ENCODE results near the gene TASP1. TPM values are rescaled to one million over a fixed set of nuclear protein-coding genes. Genes with fewer than 3 reads are reported as not detected.

The TASP1 gene
- total RNA-seq, 1 donor from 2014 or later: 18.3 TPM

- Histone ChIP-seq H3K36me3 (ENCODE audit: control insufficient read depth in 3 of 3, insufficient read depth in 3 of 3, low read length in 3 of 3) (peaks cover 0 to 8% (median 5%) of the 10 kb centered on the region in 3 donors), H3K9ac (ENCODE audit: low read depth in 1 of 3, low read length in 3 of 3) (no peak overlapping the region), H3K4me3 (ENCODE audit: low read length in 3 of 3) (no peak overlapping the region), H3K9me3 (ENCODE audit: control insufficient read depth in 3 of 3, low read length in 3 of 3) (no peaks in the 10 kb centered on the region), H3K27me3 (ENCODE audit: control insufficient read depth in 3 of 3, insufficient read depth in 3 of 3, low read length in 3 of 3) (no peaks in the 10 kb centered on the region), H3K27ac (ENCODE audit: low read depth, low read length) (no peak overlapping the region), H3K4me1 (ENCODE audit: control insufficient read depth in 3 of 3, insufficient read depth in 3 of 3, low read length in 3 of 3) (no peaks in the 10 kb centered on the region)
Measured at GRCh38 chr20:13581451-13581850, 57.3 kb downstream of the TASP1 start.

GRCh38 chr20:13580707-13581106, 58.0 kb downstream of the TASP1 start:
- H3K27ac ChIP-seq (ENCODE audit: low read depth, low read length): no peak overlapping the region
- no peak overlapping the region for H3K4me3 ChIP-seq (ENCODE audit: low read length in 3 of 3)
- H3K4me1 ChIP-seq (ENCODE audit: control insufficient read depth in 3 of 3, insufficient read depth in 3 of 3, low read length in 3 of 3): no peaks in the 10 kb centered on the region
- H3K36me3 ChIP-seq (ENCODE audit: control insufficient read depth in 3 of 3, insufficient read depth in 3 of 3, low read length in 3 of 3): peaks cover 0 to 5% (median 5%) of the 10 kb centered on the region in 3 donors
- no peaks in the 10 kb centered on the region for H3K27me3 ChIP-seq (ENCODE audit: control insufficient read depth in 3 of 3, insufficient read depth in 3 of 3, low read length in 3 of 3)
- no peak overlapping the region for H3K9ac ChIP-seq (ENCODE audit: low read depth in 1 of 3, low read length in 3 of 3)
- H3K9me3 ChIP-seq (ENCODE audit: control insufficient read depth in 3 of 3, low read length in 3 of 3): no peaks in the 10 kb centered on the region

GRCh38 chr20:13574071-13574470, 64.7 kb downstream of the TASP1 start:
- H3K9ac ChIP-seq (ENCODE audit: low read depth in 1 of 3, low read length in 3 of 3): no peak overlapping the region
- H3K36me3 ChIP-seq (ENCODE audit: control insufficient read depth in 3 of 3, insufficient read depth in 3 of 3, low read length in 3 of 3): peaks cover 0 to 6% (median 0%) of the 10 kb centered on the region in 3 donors
- H3K9me3 ChIP-seq (ENCODE audit: control insufficient read depth in 3 of 3, low read length in 3 of 3): no peaks in the 10 kb centered on the region
- H3K27me3 ChIP-seq (ENCODE audit: control insufficient read depth in 3 of 3, insufficient read depth in 3 of 3, low read length in 3 of 3): no peaks in the 10 kb centered on the region
- no peaks in the 10 kb centered on the region for H3K4me1 ChIP-seq (ENCODE audit: control insufficient read depth in 3 of 3, insufficient read depth in 3 of 3, low read length in 3 of 3)
- H3K27ac ChIP-seq (ENCODE audit: low read depth, low read length): no peak overlapping the region
- H3K4me3 ChIP-seq (ENCODE audit: low read length in 3 of 3): no peak overlapping the region

GRCh38 chr20:13571662-13572061, 67.1 kb downstream of the TASP1 start:
- Histone ChIP-seq H3K4me1 (ENCODE audit: control insufficient read depth in 3 of 3, insufficient read depth in 3 of 3, low read length in 3 of 3) (peaks cover 0 to 3% (median 2%) of the 10 kb centered on the region in 3 donors), H3K27ac (ENCODE audit: low read depth, low read length) (no peak overlapping the region), H3K4me3 (ENCODE audit: low read length in 3 of 3) (no peak overlapping the region), H3K36me3 (ENCODE audit: control insufficient read depth in 3 of 3, insufficient read depth in 3 of 3, low read length in 3 of 3) (peaks cover 0 to 6% (median 0%) of the 10 kb centered on the region in 3 donors), H3K27me3 (ENCODE audit: control insufficient read depth in 3 of 3, insufficient read depth in 3 of 3, low read length in 3 of 3) (no peaks in the 10 kb centered on the region), H3K9ac (ENCODE audit: low read depth in 1 of 3, low read length in 3 of 3) (no peak overlapping the region), H3K9me3 (ENCODE audit: control insufficient read depth in 3 of 3, low read length in 3 of 3) (no peaks in the 10 kb centered on the region)

GRCh38 chr20:13567663-13568062, 71.1 kb downstream of the TASP1 start:
- no peak overlapping the region for H3K27ac ChIP-seq (ENCODE audit: low read depth, low read length)
- no peaks in the 10 kb centered on the region for H3K9me3 ChIP-seq (ENCODE audit: control insufficient read depth in 3 of 3, low read length in 3 of 3)
- H3K9ac ChIP-seq (ENCODE audit: low read depth in 1 of 3, low read length in 3 of 3): no peak overlapping the region
- no peaks in the 10 kb centered on the region for H3K27me3 ChIP-seq (ENCODE audit: control insufficient read depth in 3 of 3, insufficient read depth in 3 of 3, low read length in 3 of 3)
- no peak overlapping the region for H3K4me3 ChIP-seq (ENCODE audit: low read length in 3 of 3)
- H3K4me1 ChIP-seq (ENCODE audit: control insufficient read depth in 3 of 3, insufficient read depth in 3 of 3, low read length in 3 of 3): peaks cover 0 to 3% (median 2%) of the 10 kb centered on the region in 3 donors
- no peaks in the 10 kb centered on the region for H3K36me3 ChIP-seq (ENCODE audit: control insufficient read depth in 3 of 3, insufficient read depth in 3 of 3, low read length in 3 of 3)

- Histone ChIP-seq H3K27me3 (ENCODE audit: control insufficient read depth in 3 of 3, insufficient read depth in 3 of 3, low read length in 3 of 3) (no peaks in the 10 kb centered on the region), H3K9me3 (ENCODE audit: control insufficient read depth in 3 of 3, low read length in 3 of 3) (no peaks in the 10 kb centered on the region), H3K4me3 (ENCODE audit: low read length in 3 of 3) (no peak overlapping the region), H3K27ac (ENCODE audit: low read depth, low read length) (no peak overlapping the region), H3K4me1 (ENCODE audit: control insufficient read depth in 3 of 3, insufficient read depth in 3 of 3, low read length in 3 of 3) (peaks cover 0 to 3% (median 2%) of the 10 kb centered on the region in 3 donors), H3K36me3 (ENCODE audit: control insufficient read depth in 3 of 3, insufficient read depth in 3 of 3, low read length in 3 of 3) (no peaks in the 10 kb centered on the region), H3K9ac (ENCODE audit: low read depth in 1 of 3, low read length in 3 of 3) (no peak overlapping the region)
Measured at GRCh38 chr20:13563854-13564253, 74.9 kb downstream of the TASP1 start.

- Histone ChIP-seq H3K4me1 (ENCODE audit: control insufficient read depth in 3 of 3, insufficient read depth in 3 of 3, low read length in 3 of 3) (no peaks in the 10 kb centered on the region), H3K9ac (ENCODE audit: low read depth in 1 of 3, low read length in 3 of 3) (no peak overlapping the region), H3K9me3 (ENCODE audit: control insufficient read depth in 3 of 3, low read length in 3 of 3) (no peaks in the 10 kb centered on the region), H3K27ac (ENCODE audit: low read depth, low read length) (no peak overlapping the region), H3K4me3 (ENCODE audit: low read length in 3 of 3) (no peak overlapping the region), H3K27me3 (ENCODE audit: control insufficient read depth in 3 of 3, insufficient read depth in 3 of 3, low read length in 3 of 3) (no peaks in the 10 kb centered on the region), H3K36me3 (ENCODE audit: control insufficient read depth in 3 of 3, insufficient read depth in 3 of 3, low read length in 3 of 3) (peaks cover 0 to 4% (median 3%) of the 10 kb centered on the region in 3 donors)
Measured at GRCh38 chr20:13554706-13555105, 84.0 kb downstream of the TASP1 start.

GRCh38 chr20:13554076-13554475, 84.7 kb downstream of the TASP1 start:
- no peaks in the 10 kb centered on the region for H3K4me1 ChIP-seq (ENCODE audit: control insufficient read depth in 3 of 3, insufficient read depth in 3 of 3, low read length in 3 of 3)
- H3K36me3 ChIP-seq (ENCODE audit: control insufficient read depth in 3 of 3, insufficient read depth in 3 of 3, low read length in 3 of 3): peaks cover 0 to 4% (median 3%) of the 10 kb centered on the region in 3 donors
- no peaks in the 10 kb centered on the region for H3K9me3 ChIP-seq (ENCODE audit: control insufficient read depth in 3 of 3, low read length in 3 of 3)
- H3K27ac ChIP-seq (ENCODE audit: low read depth, low read length): no peak overlapping the region
- no peak overlapping the region for H3K4me3 ChIP-seq (ENCODE audit: low read length in 3 of 3)
- H3K9ac ChIP-seq (ENCODE audit: low read depth in 1 of 3, low read length in 3 of 3): no peak overlapping the region
- no peaks in the 10 kb centered on the region for H3K27me3 ChIP-seq (ENCODE audit: control insufficient read depth in 3 of 3, insufficient read depth in 3 of 3, low read length in 3 of 3)

- H3K36me3 ChIP-seq (ENCODE audit: control insufficient read depth in 3 of 3, insufficient read depth in 3 of 3, low read length in 3 of 3): peaks cover 0 to 2% (median 0%) of the 10 kb centered on the region in 3 donors
- no peaks in the 10 kb centered on the region for H3K27me3 ChIP-seq (ENCODE audit: control insufficient read depth in 3 of 3, insufficient read depth in 3 of 3, low read length in 3 of 3)
- H3K27ac ChIP-seq (ENCODE audit: low read depth, low read length): no peak overlapping the region
- H3K4me3 ChIP-seq (ENCODE audit: low read length in 3 of 3): no peak overlapping the region
- H3K9ac ChIP-seq (ENCODE audit: low read depth in 1 of 3, low read length in 3 of 3): no peak overlapping the region
- H3K4me1 ChIP-seq (ENCODE audit: control insufficient read depth in 3 of 3, insufficient read depth in 3 of 3, low read length in 3 of 3): no peaks in the 10 kb centered on the region
- no peaks in the 10 kb centered on the region for H3K9me3 ChIP-seq (ENCODE audit: control insufficient read depth in 3 of 3, low read length in 3 of 3)
Measured at GRCh38 chr20:13552061-13552460, 86.7 kb downstream of the TASP1 start.

GRCh38 chr20:13549451-13549850, 89.3 kb downstream of the TASP1 start:
- no peak overlapping the region for H3K27ac ChIP-seq (ENCODE audit: low read depth, low read length)
- no peaks in the 10 kb centered on the region for H3K27me3 ChIP-seq (ENCODE audit: control insufficient read depth in 3 of 3, insufficient read depth in 3 of 3, low read length in 3 of 3)

More at GRCh38 chr20:13549451-13549850, 89.3 kb downstream of the TASP1 start:
- Histone ChIP-seq H3K4me1 (ENCODE audit: control insufficient read depth in 3 of 3, insufficient read depth in 3 of 3, low read length in 3 of 3) (peaks cover 0 to 4% (median 0%) of the 10 kb centered on the region in 3 donors), H3K4me3 (ENCODE audit: low read length in 3 of 3) (no peak overlapping the region), H3K36me3 (ENCODE audit: control insufficient read depth in 3 of 3, insufficient read depth in 3 of 3, low read length in 3 of 3) (peaks cover 0 to 2% (median 0%) of the 10 kb centered on the region in 3 donors), H3K9ac (ENCODE audit: low read depth in 1 of 3, low read length in 3 of 3) (no peak overlapping the region), H3K9me3 (ENCODE audit: control insufficient read depth in 3 of 3, low read length in 3 of 3) (no peaks in the 10 kb centered on the region)
